ENCODE results near the gene YES1.

Gene YES1

DNA sequence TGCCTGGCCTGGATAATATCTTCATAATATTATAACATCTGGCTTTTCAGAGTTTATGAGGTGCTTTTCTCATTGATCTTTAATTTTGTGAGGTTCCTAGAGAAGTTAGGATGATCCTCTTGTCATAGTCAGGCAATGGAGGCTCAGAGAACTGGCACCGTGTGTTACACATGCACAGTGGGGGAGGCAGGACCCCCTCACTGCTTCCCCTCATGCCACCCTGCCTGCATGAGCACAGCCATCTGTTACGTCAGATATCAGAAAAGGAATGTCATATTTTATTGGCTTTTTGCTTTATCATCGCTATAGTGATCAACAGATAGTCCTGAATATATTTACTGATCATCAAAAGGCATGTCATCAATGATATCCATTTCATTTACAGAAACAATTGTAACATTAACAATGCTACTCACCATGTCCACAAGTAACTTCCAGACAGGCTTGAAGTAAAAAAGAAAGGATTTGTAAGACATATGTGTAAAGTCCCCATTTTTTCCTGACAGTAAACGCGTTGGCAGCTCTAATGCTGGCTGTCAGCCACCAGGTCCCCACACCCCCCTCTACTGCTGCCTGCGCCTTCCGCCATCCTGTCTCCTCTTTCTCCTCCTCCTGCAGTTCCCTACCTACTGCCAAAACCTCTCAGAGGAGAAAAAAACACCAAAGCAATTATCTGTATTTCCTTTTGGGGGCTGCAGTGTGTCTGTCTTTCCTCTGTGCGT is 118.4 kb downstream of the YES1 start:
- Histone ChIP-seq H3K27me3 (ENCODE audit: insufficient read depth, low read length) (no peaks in the 10 kb centered on the region), H4K20me1 (ENCODE audit: insufficient read depth, low read length) (no peaks in the 10 kb centered on the region), H3K36me3 (ENCODE audit: insufficient read depth, low read length) (no peaks in the 10 kb centered on the region), H2AFZ (ENCODE audit: low read length) (no peak overlapping the region), H3K79me2 (ENCODE audit: insufficient read depth, low read length) (no peaks in the 10 kb centered on the region), H3K4me1 (ENCODE audit: insufficient read depth, low read length, severe bottlenecking) (no peaks in the 10 kb centered on the region), H3K9me3 (ENCODE audit: low read length) (no peaks in the 10 kb centered on the region), H3K4me3 (ENCODE audit: low read depth, low read length, poor library complexity, severe bottlenecking) (no peak overlapping the region), H3K4me2 (ENCODE audit: low read length) (no peak overlapping the region), H3K27ac (ENCODE audit: low read depth, low read length, poor library complexity, severe bottlenecking) (no peak overlapping the region), H3K9me2 (ENCODE audit: low read depth, low read length) (no peaks in the 10 kb centered on the region), H3K9ac (ENCODE audit: low read length) (no peak overlapping the region), H3F3A (ENCODE audit: insufficient read depth, low read length) (no peaks in the 10 kb centered on the region)
- TF ChIP-seq, protein P1, sequence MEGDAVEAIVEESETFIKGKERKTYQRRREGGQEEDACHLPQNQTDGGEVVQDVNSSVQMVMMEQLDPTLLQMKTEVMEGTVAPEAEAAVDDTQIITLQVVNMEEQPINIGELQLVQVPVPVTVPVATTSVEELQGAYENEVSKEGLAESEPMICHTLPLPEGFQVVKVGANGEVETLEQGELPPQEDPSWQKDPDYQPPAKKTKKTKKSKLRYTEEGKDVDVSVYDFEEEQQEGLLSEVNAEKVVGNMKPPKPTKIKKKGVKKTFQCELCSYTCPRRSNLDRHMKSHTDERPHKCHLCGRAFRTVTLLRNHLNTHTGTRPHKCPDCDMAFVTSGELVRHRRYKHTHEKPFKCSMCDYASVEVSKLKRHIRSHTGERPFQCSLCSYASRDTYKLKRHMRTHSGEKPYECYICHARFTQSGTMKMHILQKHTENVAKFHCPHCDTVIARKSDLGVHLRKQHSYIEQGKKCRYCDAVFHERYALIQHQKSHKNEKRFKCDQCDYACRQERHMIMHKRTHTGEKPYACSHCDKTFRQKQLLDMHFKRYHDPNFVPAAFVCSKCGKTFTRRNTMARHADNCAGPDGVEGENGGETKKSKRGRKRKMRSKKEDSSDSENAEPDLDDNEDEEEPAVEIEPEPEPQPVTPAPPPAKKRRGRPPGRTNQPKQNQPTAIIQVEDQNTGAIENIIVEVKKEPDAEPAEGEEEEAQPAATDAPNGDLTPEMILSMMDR (IDR thresholded peaks at IDR 0.05; ENCODE audit: low read length) = no peak
- no peak for TF ChIP-seq EZH2 (IDR thresholded peaks at IDR 0.05; ENCODE audit: borderline replicate concordance, low read length)

DNA sequence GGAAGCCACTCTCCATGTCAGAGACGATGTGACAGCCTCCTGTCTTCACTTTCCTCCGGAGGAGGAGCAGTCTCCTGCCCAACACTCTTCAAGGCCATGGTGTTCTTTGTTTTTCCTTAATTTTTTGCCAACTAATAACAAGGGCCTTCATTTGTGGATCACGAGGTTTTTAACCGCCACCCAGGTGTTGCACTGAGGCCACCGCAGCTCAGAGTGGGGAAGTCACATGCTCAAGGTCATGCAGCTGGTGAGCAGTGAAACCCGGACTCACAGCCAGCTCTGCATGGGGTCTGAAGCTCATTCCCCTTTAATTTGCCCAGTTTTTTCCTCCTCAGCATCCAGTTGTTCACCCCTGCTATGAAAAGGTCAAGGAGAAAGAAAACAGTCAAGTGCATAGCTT is 119.2 kb downstream of the YES1 start:
- no peak overlapping the region for H3K4me2 ChIP-seq (ENCODE audit: low read length)
- H3K9me2 ChIP-seq (ENCODE audit: low read depth, low read length) = no peaks in the 10 kb centered on the region
- no peak overlapping the region for H3K4me3 ChIP-seq (ENCODE audit: low read depth, low read length, poor library complexity, severe bottlenecking)
- H3K27me3 ChIP-seq (ENCODE audit: insufficient read depth, low read length) = no peaks in the 10 kb centered on the region
- H3K9me3 ChIP-seq (ENCODE audit: low read length) = no peaks in the 10 kb centered on the region
- no peak overlapping the region for H3K9ac ChIP-seq (ENCODE audit: low read length)
- no peak overlapping the region for H3K27ac ChIP-seq (ENCODE audit: low read depth, low read length, poor library complexity, severe bottlenecking)
- no peaks in the 10 kb centered on the region for H3K79me2 ChIP-seq (ENCODE audit: insufficient read depth, low read length)
- H3K36me3 ChIP-seq (ENCODE audit: insufficient read depth, low read length) = no peaks in the 10 kb centered on the region
- no peaks in the 10 kb centered on the region for H3K4me1 ChIP-seq (ENCODE audit: insufficient read depth, low read length, severe bottlenecking)
- no peak for TF ChIP-seq EZH2 (IDR thresholded peaks at IDR 0.05; ENCODE audit: borderline replicate concordance, low read length)
- TF ChIP-seq, protein P1 (IDR thresholded peaks at IDR 0.05; ENCODE audit: low read length) = no peak
- no peaks in the 10 kb centered on the region for H4K20me1 ChIP-seq (ENCODE audit: insufficient read depth, low read length)
- H2AFZ ChIP-seq (ENCODE audit: low read length) = no peak overlapping the region
- no peaks in the 10 kb centered on the region for H3F3A ChIP-seq (ENCODE audit: insufficient read depth, low read length)

DNA sequence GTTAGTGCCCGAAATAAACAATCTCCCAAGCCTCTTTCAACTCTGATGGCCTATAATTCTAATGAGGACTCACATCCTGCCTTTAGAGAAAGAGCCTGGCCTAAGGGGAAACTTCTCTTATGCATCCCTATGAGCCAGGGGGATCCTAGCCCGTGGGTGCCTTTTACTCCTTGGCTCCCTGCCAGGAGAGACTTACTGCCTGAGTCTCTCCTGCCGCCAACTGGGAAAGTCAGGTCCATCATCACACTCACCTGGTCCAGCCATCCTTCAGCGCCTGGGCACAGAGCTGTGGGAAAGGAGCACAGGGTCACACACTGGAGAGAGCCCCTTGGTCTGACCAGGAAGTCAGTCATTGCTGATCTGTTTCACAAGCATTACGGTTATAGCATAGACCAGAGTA is 123.7 kb downstream of the YES1 start:
- TF ChIP-seq EZH2 (IDR thresholded peaks at IDR 0.05; ENCODE audit: borderline replicate concordance, low read length) = no peak
- TF ChIP-seq, protein P1 (IDR thresholded peaks at IDR 0.05; ENCODE audit: low read length) = no peak
- Histone ChIP-seq H3K36me3 (ENCODE audit: insufficient read depth, low read length) (no peaks in the 10 kb centered on the region), H3K9me3 (ENCODE audit: low read length) (no peaks in the 10 kb centered on the region), H3K4me3 (ENCODE audit: low read depth, low read length, poor library complexity, severe bottlenecking) (no peak overlapping the region), H3K9me2 (ENCODE audit: low read depth, low read length) (no peaks in the 10 kb centered on the region), H3K27ac (ENCODE audit: low read depth, low read length, poor library complexity, severe bottlenecking) (no peak overlapping the region), H3K9ac (ENCODE audit: low read length) (no peak overlapping the region), H2AFZ (ENCODE audit: low read length) (no peak overlapping the region), H3K27me3 (ENCODE audit: insufficient read depth, low read length) (no peaks in the 10 kb centered on the region), H3K4me1 (ENCODE audit: insufficient read depth, low read length, severe bottlenecking) (no peaks in the 10 kb centered on the region), H3K4me2 (ENCODE audit: low read length) (no peak overlapping the region), H4K20me1 (ENCODE audit: insufficient read depth, low read length) (no peaks in the 10 kb centered on the region), H3F3A (ENCODE audit: insufficient read depth, low read length) (no peaks in the 10 kb centered on the region), H3K79me2 (ENCODE audit: insufficient read depth, low read length) (no peaks in the 10 kb centered on the region)
